Gastroesophageal sphincter (tissue), 4 donors: Measurements from ENCODE around the gene RLN3. TPM values are rescaled to one million over a fixed set of nuclear protein-coding genes. Genes with fewer than 3 reads are reported as not detected.

ENCODE experiments used
- ATAC-seq: fragments of 150-250 bp; one replicate; pipeline ENCODE4 v1.9.1; 2016; ENCODE audit warnings: mild to moderate bottlenecking, moderate library complexity
- H3K27ac ChIP-seq, 4 donors: fragments of 200-600 bp; sonication (generic) in 3 of 4; 1 replicate in 3 of 4; 2 replicates in 1 of 4; pipeline ENCODE4 v1.5.1; 2016 to 2019
- H3K27me3 ChIP-seq: fragments of 200-600 bp; sonication (generic); one replicate; pipeline ENCODE4 v1.5.1; 2019
- H3K36me3 ChIP-seq, 2 donors: fragments of 200-600 bp; sonication (generic); one replicate each; pipeline ENCODE4 v1.5.1; 2019; ENCODE audit warnings: control low read depth in 1 of 2
- H3K4me1 ChIP-seq, 3 donors: fragments of 200-600 bp; sonication (generic); 1 replicate in 2 of 3; 2 replicates in 1 of 3; pipeline ENCODE4 v1.5.1; 2016 to 2019; ENCODE audit warnings: control low read depth in 2 of 3
- H3K4me3 ChIP-seq, 2 donors: fragments of 200-600 bp; sonication (generic); one replicate each; pipeline ENCODE4 v1.5.1; 2019; ENCODE audit warnings: mild to moderate bottlenecking in 1 of 2, moderate library complexity in 1 of 2
- H3K9me3 ChIP-seq, 3 donors: fragments of 200-600 bp; sonication (generic); one replicate each; pipeline ENCODE4 v1.5.1; 2017 to 2019; ENCODE audit warnings: control low read depth in 2 of 3
- EP300 ChIP-seq: sonication (generic); formaldehyde crosslinking; IDR thresholded peaks from one replicate; pipeline ENCODE4 v1.6.1; 2017; ENCODE audit warnings: antibody characterized with exemption, mild to moderate bottlenecking
- POLR2A ChIP-seq, 2 donors: fragments of 450-650 bp; IDR thresholded peaks; one replicate each; pipeline ENCODE4 v1.6.1; 2017; ENCODE audit warnings: antibody characterized with exemption in 2 of 2, mild to moderate bottlenecking in 2 of 2, moderate library complexity in 1 of 2
- POLR2AphosphoS5 ChIP-seq: sonication (generic); formaldehyde crosslinking; IDR thresholded peaks from one replicate; pipeline ENCODE4 v1.6.1; 2017; ENCODE audit warnings: antibody characterized with exemption
- WGBS, 2 donors: methylation state at CpG; one replicate each; pipeline ENCODE4 v1.1.5; 2018; ENCODE audit warnings: low coverage in 1 of 2; 5-methylcytosine and 5-hydroxymethylcytosine counted together
- total RNA-seq, 4 donors: library from RNA; depleted of rRNA; stranded (reverse); fragments of >200 nt; gene quantifications; one replicate each; pipeline ENCODE4 v1.1.0, GENCODE V29; 2016
- TF ChIP-seq, protein P1 (sequence below), 4 experiments: fragments of 200-600 bp in 2 of 4; fragments of 450-650 bp in 2 of 4; sonication (generic) in 1 of 4; IDR thresholded peaks; one replicate each; pipeline ENCODE4 v1.5.1; 2017 to 2019; ENCODE audit warnings: antibody characterized with exemption in 4 of 4, mild to moderate bottlenecking in 2 of 4, moderate library complexity in 2 of 4

RLN3 gene
- total RNA-seq, 4 donors from 2014 or later, result not detected

DNA sequence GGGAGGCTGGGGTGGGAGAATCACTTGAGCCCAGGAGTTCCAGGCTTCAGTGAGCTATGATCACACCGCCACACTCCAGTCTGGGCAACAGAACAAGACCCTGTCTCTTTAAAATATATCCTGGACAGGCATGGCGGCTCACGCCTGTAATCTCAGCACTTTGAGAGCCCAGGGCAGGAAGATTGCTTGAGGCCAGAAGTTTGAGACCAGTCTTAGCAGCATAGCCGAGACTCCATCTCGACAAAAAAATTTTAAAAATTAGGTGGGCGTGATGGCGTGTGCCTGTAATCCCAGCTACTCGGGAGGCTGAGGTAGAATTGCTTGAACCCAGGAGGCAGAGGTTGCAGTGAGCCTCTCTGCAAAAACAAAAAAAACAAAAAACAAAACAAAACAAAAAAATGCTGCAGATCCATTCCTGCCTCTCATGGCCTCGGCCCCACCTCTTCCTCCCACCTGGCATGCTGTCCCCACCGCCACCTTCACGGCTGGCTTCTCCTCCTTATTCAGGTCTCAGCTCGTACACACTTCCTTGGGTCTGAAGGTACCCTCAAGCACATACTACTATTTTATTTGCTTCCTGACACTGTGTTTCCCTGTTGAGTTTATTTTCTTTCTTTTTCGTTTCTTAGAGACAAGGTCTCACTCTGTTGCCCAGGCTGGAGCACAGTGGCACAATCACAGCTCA lies 27.1 kb upstream of the RLN3 start:
- Histone ChIP-seq H3K4me1 (peaks cover 0 to 35% (median 18%) of the 10 kb centered on the region in 3 donors), H3K36me3 (peaks cover 0 to 31% of the 10 kb centered on the region in 2 donors), H3K4me3 (no peak overlapping the region), H3K27ac (no peak overlapping the region), H3K9me3 (peaks cover 0 to 8% (median 0%) of the 10 kb centered on the region in 3 donors), H3K27me3 (no peaks in the 10 kb centered on the region)
- no peak for ATAC-seq
- TF ChIP-seq EP300 (no peak), POLR2AphosphoS5 (no peak), POLR2A (IDR thresholded peaks at IDR 0.05) (no peak)
- TF ChIP-seq, protein P1, sequence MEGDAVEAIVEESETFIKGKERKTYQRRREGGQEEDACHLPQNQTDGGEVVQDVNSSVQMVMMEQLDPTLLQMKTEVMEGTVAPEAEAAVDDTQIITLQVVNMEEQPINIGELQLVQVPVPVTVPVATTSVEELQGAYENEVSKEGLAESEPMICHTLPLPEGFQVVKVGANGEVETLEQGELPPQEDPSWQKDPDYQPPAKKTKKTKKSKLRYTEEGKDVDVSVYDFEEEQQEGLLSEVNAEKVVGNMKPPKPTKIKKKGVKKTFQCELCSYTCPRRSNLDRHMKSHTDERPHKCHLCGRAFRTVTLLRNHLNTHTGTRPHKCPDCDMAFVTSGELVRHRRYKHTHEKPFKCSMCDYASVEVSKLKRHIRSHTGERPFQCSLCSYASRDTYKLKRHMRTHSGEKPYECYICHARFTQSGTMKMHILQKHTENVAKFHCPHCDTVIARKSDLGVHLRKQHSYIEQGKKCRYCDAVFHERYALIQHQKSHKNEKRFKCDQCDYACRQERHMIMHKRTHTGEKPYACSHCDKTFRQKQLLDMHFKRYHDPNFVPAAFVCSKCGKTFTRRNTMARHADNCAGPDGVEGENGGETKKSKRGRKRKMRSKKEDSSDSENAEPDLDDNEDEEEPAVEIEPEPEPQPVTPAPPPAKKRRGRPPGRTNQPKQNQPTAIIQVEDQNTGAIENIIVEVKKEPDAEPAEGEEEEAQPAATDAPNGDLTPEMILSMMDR (IDR thresholded peaks at IDR 0.05), result no peak
- 78 to 84% methylated on average over 7 to 11 of the region's 13 CpGs for WGBS, 2 donors

DNA sequence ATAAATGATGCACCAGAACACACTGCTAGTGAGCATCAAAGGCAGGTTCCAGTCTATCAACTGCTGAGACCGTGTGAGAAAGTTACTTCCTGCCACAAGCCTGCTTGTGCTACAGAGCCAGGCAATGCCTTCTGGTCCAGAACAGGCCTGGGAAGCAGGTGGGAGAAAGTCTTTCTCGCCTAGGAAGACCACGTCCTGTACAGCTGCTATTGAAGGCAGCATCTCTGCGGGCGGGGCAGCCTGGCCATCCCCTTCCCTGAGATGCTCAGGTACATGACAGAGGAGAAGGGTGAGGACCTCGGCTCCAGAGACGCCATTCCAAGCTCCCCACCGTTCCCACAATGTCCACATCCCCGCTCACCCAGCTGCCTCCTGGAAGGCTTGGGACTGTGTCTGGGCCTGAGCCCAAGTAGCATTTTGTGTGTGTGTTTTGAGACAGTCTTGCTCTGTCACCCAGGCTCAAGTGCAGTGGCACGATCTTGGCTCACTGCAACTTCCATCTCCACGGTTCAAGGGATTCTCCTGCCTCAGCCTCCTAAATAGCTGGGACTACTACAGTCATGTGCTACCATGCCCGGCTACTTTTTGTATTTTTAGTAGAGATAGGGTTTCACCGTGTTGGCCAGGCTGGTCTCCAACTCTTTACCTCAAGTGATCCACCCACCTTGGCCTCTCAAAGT lies 25.2 kb upstream of the RLN3 start:
- Histone ChIP-seq H3K27me3 (no peaks in the 10 kb centered on the region), H3K4me3 (no peak overlapping the region), H3K27ac (peak overlapping the region in 3 of 4 donors; percentile 99), H3K9me3 (peaks cover 0 to 8% (median 0%) of the 10 kb centered on the region in 3 donors), H3K4me1 (peaks cover 0 to 41% (median 18%) of the 10 kb centered on the region in 3 donors), H3K36me3 (peaks cover 0 to 20% of the 10 kb centered on the region in 2 donors)
- WGBS, 2 donors, result 27 to 61% methylated on average over 5 to 6 of the region's 13 CpGs
- TF ChIP-seq POLR2A (IDR thresholded peaks at IDR 0.05), result no peak
- TF ChIP-seq, protein P1 (IDR thresholded peaks at IDR 0.05), result no peak
- no peak for TF ChIP-seq EP300
- no peak for TF ChIP-seq POLR2AphosphoS5
- ATAC-seq, result no peak

DNA sequence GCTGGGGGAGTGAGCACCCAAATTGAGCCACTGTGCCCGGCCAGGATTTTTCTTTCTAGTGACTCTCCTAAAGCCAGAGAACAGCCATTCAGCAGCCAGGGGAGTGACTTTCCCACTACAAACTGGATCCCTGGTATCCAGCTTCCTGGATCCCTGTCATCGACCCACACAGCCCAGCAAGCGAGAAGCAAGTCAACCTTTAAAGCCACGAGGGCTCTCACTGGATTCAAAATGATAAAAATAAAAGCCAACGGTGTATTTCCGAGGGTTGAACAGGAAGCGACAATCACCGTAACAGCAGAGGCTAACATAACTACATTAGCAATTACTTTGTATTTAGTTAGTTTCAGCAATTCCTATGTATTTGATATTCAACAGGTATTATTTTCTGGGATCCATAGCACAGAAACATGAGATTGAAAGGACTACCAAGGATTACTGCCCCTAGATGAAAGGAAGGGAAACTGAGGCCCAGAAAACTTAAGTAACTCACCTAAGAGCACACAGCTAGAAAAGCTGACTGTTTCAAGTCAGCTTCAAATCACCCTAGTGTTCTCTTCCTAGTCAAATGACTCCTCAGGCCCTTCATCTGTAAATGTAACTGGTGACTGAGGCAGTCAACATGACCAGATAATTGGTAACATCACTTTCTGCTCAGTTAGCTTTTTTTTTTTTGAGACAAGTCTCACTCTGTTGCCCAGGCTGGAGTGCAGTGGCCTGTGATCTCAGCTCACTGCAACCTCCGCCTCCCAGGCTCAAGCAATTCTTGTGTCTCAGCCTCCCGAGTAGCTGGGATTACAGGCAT lies 24.5 kb upstream of the RLN3 start:
- TF ChIP-seq, protein P1 (IDR thresholded peaks at IDR 0.05), result no peak
- TF ChIP-seq POLR2A (IDR thresholded peaks at IDR 0.05) (no peak), POLR2AphosphoS5 (no peak), EP300 (no peak)
- WGBS, 2 donors, result 30 to 49% methylated on average over 6 to 10 of the region's 10 CpGs
- no peak overlapping the region for H3K4me3 ChIP-seq
- ATAC-seq, result no peak
- H3K36me3 ChIP-seq, result peaks cover 0 to 15% of the 10 kb centered on the region in 2 donors
- H3K27me3 ChIP-seq, result no peaks in the 10 kb centered on the region
- peaks cover 0 to 8% (median 0%) of the 10 kb centered on the region in 3 donors for H3K9me3 ChIP-seq
- peak overlapping the region in 3 of 4 donors; percentile 99 for H3K27ac ChIP-seq
- peaks cover 0 to 41% (median 18%) of the 10 kb centered on the region in 3 donors for H3K4me1 ChIP-seq

DNA sequence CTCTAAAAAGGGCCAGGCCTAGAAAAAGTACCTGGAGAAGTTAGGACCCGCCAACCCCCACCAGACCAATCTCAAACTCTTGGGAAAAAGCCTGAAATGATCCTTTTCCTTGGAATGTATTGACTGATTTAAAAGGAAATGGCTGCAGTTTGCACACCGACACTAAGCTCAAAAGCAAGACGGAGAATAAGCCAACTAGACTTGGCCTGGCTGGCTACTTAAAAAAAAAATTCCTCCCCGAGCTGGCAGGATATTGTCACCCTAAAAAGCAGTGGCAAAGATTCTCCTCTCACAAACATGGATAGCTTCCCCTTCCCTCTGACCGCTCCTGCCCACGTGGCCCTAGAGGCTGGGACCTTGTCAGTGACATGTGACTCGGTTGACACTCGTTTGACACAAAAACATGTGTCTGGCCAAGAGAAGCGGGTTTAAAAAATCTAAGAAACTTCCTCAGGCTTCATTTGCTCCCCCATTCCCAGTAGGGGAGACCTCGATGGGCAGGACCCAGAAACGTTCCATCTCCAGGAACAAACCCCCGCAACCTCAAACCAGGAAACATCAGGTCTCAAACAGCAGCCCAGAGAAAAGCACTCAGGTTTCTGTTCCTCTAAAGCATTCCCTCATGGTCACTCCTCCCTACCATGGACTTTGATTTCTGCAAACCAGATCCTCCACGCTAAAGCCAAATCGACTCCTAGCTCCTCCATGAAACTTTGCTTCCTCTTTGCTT lies 23.2 kb upstream of the RLN3 start:
- TF ChIP-seq, protein P1 (IDR thresholded peaks at IDR 0.05), result no peak
- no peak for TF ChIP-seq POLR2AphosphoS5
- no peak for TF ChIP-seq POLR2A (IDR thresholded peaks at IDR 0.05)
- TF ChIP-seq EP300, result no peak
- 24 to 28% methylated on average over 6 to 7 of the region's 14 CpGs for WGBS, 2 donors
- peaks cover 0 to 8% of the 10 kb centered on the region in 2 donors for H3K36me3 ChIP-seq
- no peaks in the 10 kb centered on the region for H3K9me3 ChIP-seq
- ATAC-seq, result no peak
- peak overlapping the region; percentile 98 to 99 (median 99) for H3K27ac ChIP-seq
- peaks cover 0 to 41% (median 18%) of the 10 kb centered on the region in 3 donors for H3K4me1 ChIP-seq
- peak overlapping the region in 1 of 2 donors; percentile 89 for H3K4me3 ChIP-seq
- no peaks in the 10 kb centered on the region for H3K27me3 ChIP-seq
